Upper lobe of right lung (tissue), 1 donor: ENCODE data around the gene TMC2. TPM values are rescaled to one million over a fixed set of nuclear protein-coding genes. Genes with fewer than 3 reads are reported as not detected.
"Not testable (repeated sequence)": the region's sequence is repeated elsewhere in the genome, so short reads cannot be mapped to it uniquely, and the experiment has no call there.

Source experiments
- ATAC-seq: fragments of 200-7000 bp; cut with Tn5 transposase; one replicate; pipeline ENCODE4 v1.9.1; 2020; ENCODE audit warnings: mild to moderate bottlenecking, moderate library complexity
- DNase-seq: peaks from one replicate; pipeline ENCODE4 v3.0.0-alpha.2; 2020
- H3K27ac ChIP-seq: fragments of 200-600 bp; one replicate; pipeline ENCODE4 v1.8.0; 2022
- H3K27me3 ChIP-seq: fragments of 200-600 bp; one replicate; pipeline ENCODE4 v1.8.0; 2022; ENCODE audit warnings: mild to moderate bottlenecking
- H3K36me3 ChIP-seq: fragments of 200-600 bp; one replicate; pipeline ENCODE4 v1.8.0; 2022
- H3K4me1 ChIP-seq: fragments of 200-600 bp; one replicate; pipeline ENCODE4 v1.8.0; 2022
- H3K4me3 ChIP-seq: fragments of 200-600 bp; one replicate; pipeline ENCODE4 v1.8.0; 2022; ENCODE audit warnings: mild to moderate bottlenecking
- H3K9me3 ChIP-seq: fragments of 200-600 bp; one replicate; pipeline ENCODE4 v1.8.0; 2022
- intact Hi-C: fragments of 100-400 bp; cut with DNase I; formaldehyde crosslinking; loops from one replicate; pipeline ENCODE4 v1.11.0; 2022
- total RNA-seq: library from RNA; stranded (reverse); fragmentation: NEBNext Ultra II Directional; extraction: Animal tissue kit (Norgen Biotek cat#: 25700); gene quantifications from one replicate; pipeline ENCODE4 v1.2.1, GENCODE V29; 2021
- TF ChIP-seq, protein P1 (sequence below): fragments of 200-600 bp; IDR thresholded peaks from one replicate; pipeline ENCODE4 v1.8.0; 2022; ENCODE audit warnings: antibody characterized with exemption
- donor health status: DM: no; HTN: yes; CAD: no; lungs with severe emphysema.

The TMC2 gene
- total RNA-seq, 1 donor from 2014 or later = 0.43 TPM

DNA sequence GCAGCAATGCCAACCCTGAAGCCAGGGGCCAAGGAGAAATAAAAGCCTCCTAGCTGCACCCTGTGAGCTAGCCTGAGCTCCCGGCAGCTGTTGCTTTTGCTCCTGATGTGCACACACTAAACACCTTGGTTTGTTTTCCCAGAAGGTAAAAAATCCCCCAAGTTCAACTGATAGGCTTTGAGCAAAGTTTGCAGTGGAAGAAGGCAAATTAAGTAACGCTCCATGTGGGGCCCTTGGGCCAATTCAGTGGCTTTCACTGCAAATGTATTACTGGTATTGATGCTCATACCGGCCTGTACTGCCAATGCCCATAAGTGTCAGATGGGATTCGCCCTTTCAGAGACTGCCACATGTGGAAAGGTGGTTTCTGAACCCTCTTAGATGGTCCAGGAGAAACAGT is 137.1 kb downstream of the TMC2 start:
- TF ChIP-seq, protein P1, sequence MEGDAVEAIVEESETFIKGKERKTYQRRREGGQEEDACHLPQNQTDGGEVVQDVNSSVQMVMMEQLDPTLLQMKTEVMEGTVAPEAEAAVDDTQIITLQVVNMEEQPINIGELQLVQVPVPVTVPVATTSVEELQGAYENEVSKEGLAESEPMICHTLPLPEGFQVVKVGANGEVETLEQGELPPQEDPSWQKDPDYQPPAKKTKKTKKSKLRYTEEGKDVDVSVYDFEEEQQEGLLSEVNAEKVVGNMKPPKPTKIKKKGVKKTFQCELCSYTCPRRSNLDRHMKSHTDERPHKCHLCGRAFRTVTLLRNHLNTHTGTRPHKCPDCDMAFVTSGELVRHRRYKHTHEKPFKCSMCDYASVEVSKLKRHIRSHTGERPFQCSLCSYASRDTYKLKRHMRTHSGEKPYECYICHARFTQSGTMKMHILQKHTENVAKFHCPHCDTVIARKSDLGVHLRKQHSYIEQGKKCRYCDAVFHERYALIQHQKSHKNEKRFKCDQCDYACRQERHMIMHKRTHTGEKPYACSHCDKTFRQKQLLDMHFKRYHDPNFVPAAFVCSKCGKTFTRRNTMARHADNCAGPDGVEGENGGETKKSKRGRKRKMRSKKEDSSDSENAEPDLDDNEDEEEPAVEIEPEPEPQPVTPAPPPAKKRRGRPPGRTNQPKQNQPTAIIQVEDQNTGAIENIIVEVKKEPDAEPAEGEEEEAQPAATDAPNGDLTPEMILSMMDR = no peak
- Histone ChIP-seq H3K4me3 (no peak overlapping the region), H3K27ac (no peak overlapping the region), H3K27me3 (no peaks in the 10 kb centered on the region), H3K36me3 (no peaks in the 10 kb centered on the region), H3K9me3 (no peaks in the 10 kb centered on the region), H3K4me1 (no peaks in the 10 kb centered on the region)
- no peak for ATAC-seq
- intact Hi-C loops = no loop called here
- DNase-seq = no peak

DNA sequence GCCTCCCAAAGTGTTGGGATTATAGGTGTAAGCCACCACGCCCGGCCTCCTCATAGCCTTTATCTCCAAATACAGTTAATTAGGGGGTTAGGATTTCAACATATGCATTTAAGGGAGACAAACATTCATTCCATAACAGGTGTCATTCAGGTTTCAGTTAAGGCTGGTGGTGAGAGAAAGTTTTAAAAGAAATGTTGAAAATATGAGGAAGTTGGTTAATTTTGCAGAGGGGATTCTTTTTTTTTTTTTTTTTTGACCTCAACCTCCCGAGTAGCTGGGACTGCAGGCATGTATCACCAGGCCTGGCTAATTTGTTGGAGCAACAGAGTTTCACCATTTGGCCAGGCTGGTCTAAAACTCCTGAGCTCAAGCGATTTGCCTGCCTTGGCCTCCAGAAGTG is 143.7 kb downstream of the TMC2 start:
- H3K4me1 ChIP-seq = no peaks in the 10 kb centered on the region
- ATAC-seq = no peak
- no peaks in the 10 kb centered on the region for H3K27me3 ChIP-seq
- intact Hi-C loops = no loop called here
- no peak overlapping the region for H3K4me3 ChIP-seq
- H3K9me3 ChIP-seq = no peaks in the 10 kb centered on the region
- DNase-seq = no peak
- H3K36me3 ChIP-seq = no peaks in the 10 kb centered on the region
- TF ChIP-seq, protein P1 = no peak
- H3K27ac ChIP-seq = no peak overlapping the region

DNA sequence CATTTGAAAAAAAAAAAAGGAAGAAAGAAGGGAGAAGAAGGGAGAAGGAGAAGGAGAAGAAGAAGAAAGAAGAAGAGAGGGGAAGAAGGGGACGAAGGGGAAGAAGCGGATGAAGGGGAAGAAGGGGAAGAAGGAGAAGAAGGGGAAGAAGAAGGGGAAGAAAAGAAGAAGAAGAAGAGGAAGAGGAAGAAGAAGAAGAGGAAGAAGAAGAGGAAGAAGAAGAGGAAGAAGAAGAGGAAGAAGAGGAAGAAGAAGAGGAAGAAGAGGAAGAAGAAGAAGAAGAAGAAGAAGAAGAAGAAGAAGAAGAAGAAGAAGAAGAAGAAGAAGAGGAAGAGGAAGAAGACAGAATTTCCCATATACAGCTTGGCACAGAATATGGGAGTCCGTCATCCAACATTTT is 145.7 kb downstream of the TMC2 start:
- ATAC-seq, intact Hi-C loops, H3K27me3 ChIP-seq: not testable (repeated sequence)

DNA sequence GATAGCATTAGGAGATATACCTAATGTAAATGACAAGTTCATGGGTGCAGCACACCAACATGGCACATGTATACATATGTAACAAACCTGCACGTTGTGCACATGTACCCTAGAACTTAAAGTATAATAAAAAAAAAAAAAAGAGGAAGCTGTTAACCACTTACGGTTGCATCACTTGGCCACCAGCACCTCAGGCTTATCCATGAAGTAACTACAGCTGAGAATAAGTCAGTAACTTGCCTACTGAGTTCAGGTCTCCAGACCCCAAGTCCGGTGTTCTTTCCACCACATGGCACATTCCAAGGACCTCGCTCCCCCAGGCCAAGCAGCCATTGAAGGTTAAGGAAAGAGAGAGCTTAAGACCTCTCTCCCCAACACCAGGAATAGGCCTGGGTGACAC is 148.4 kb downstream of the TMC2 start:
- H3K27me3 ChIP-seq, DNase-seq, intact Hi-C loops, H3K36me3 ChIP-seq, H3K4me1 ChIP-seq, H3K4me3 ChIP-seq, H3K9me3 ChIP-seq, H3K27ac ChIP-seq: not testable (repeated sequence)
- ATAC-seq = peak; percentile 59

More for the DNA sequence above, 145.7 kb downstream of the TMC2 start:
- H3K4me3 ChIP-seq, H3K27ac ChIP-seq, DNase-seq, H3K4me1 ChIP-seq, H3K36me3 ChIP-seq, H3K9me3 ChIP-seq: not testable (repeated sequence)

DNA sequence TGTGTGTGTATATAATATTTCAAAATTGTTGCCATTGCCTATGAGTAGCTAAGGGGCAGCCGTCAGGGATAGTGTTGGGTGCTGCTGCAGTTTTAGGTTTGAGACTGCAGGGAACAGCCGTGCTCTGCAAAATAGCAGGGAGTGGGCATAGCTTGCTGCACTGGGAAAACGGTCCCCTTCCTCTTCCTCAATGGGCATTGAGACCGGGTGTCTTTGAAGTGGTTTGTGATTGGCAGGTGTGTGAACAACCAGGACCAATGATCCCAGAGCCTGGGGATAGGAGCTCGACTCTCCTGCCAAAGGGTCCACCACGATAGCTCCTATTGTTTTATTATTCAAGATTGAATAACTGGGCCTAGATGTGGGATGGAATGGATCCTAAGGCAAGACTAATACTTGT is 151.1 kb downstream of the TMC2 start:
- DNase-seq = no peak

DNA sequence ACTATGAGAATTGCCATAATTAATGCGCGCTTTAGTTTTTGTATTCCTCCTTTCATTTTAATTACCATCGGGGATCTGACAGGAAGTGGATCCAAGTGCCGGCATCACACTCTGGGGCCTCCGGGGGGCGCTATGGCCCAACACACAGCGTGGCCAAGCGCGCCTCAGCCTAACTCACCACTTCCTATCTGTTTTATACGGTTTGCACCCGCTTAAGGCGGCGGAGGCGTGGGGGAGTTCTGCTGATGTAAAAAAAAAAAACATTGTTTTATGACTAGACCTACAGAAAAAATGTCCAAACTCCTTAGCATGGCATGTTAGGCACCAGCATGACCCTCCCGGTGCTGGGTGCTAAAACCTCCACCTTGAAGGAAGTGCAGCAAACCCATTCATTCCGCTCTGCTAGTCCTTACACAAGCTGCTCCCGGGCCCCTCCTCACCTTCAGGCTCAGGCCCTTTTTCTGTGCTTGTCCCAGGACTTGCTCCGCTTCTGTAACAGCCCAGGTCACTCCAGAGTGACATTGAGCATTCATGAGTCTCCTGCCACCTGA is 151.7 kb downstream of the TMC2 start:
- DNase-seq = peak; percentile 76
- peaks cover 8% of the 10 kb centered on the region for H3K27me3 ChIP-seq
- TF ChIP-seq, protein P1 = peak; percentile 60
- H3K4me3 ChIP-seq = no peak overlapping the region
- peaks cover 6% of the 10 kb centered on the region for H3K4me1 ChIP-seq
- ATAC-seq = peak; percentile 80
- intact Hi-C loops = no loop called here
- no peaks in the 10 kb centered on the region for H3K36me3 ChIP-seq
- no peaks in the 10 kb centered on the region for H3K9me3 ChIP-seq
- no peak overlapping the region for H3K27ac ChIP-seq

More for the DNA sequence above, 151.1 kb downstream of the TMC2 start:
- no peak for ATAC-seq
- Histone ChIP-seq H3K36me3 (no peaks in the 10 kb centered on the region), H3K4me1 (peaks cover 6% of the 10 kb centered on the region), H3K4me3 (no peak overlapping the region), H3K27ac (no peak overlapping the region), H3K27me3 (peaks cover 8% of the 10 kb centered on the region), H3K9me3 (no peaks in the 10 kb centered on the region)
- intact Hi-C loops = no loop called here
- TF ChIP-seq, protein P1 = no peak

DNA sequence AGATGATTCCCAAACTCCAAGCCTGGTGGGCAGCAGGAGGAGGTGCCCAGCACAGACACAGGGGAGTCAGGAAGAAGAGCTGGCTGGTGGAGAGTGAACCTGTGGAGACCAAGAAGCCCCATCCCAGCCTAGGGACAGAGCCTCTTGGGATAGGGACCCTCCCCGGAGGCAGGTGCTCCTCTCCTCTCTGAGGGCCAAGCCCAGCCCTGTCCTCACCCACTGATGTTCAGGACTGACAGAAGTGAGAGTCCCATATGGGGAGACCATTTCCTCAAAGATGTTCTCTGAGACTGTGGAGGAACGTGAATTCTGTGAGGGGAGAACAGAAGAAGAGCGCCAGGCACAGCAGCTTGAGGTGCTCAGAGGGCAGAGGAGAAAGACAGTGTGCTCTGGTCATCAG is 153.8 kb downstream of the TMC2 start:
- H3K4me1 ChIP-seq = peaks cover 17% of the 10 kb centered on the region
- intact Hi-C loops = no loop called here
- H3K27me3 ChIP-seq = peaks cover 22% of the 10 kb centered on the region
- no peak overlapping the region for H3K27ac ChIP-seq
- ATAC-seq = no peak
- TF ChIP-seq, protein P1 = no peak
- DNase-seq = no peak
- no peaks in the 10 kb centered on the region for H3K36me3 ChIP-seq
- H3K9me3 ChIP-seq = no peaks in the 10 kb centered on the region
- H3K4me3 ChIP-seq = no peak overlapping the region
